Fibroblast of pulmonary artery (primary cell): ENCODE results near the gene SOX30.

Source experiments
- DNase-seq: peaks from one replicate; pipeline ENCODE4 v3.0.0-alpha.2; 2010; ENCODE audit warnings: low read depth
- H3K4me3 ChIP-seq: replicated peaks from 2 replicates; pipeline ENCODE4 v1.5.1; 2011; ENCODE audit warnings: low read depth, mild to moderate bottlenecking, control low read depth, low read length, moderate library complexity
- CTCF ChIP-seq: IDR thresholded peaks from 2 replicates; pipeline ENCODE4 v1.5.1; 2011; ENCODE audit warnings: mild to moderate bottlenecking, control low read depth, low read length, inconsistent platforms; ENCODE audit errors: missing control alignments

Gene SOX30

DNA sequence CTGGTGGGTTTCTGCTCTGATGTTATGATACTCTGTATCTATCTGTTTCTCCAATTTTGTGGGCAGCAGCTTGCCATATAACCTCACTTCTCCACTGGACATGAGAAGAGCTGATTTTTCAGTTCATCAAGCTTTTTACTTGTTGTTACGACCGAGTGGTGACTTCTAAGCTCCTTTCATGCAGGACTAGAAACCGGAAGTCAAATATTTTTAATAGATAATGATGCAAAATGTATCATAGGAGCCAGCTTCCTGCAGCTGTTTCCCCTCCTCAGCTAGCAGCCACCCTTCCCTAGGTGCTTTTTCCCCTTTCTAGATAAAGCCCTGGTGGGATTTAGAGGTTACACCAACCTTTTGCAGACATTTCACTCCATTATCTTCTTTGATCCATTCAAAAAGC is 59.6 kb downstream of the SOX30 start:
- TF ChIP-seq CTCF = no peak
- no peak for DNase-seq
- H3K4me3 ChIP-seq = no peak overlapping the region

- TF ChIP-seq CTCF = no peak
- DNase-seq = no peak
- no peak overlapping the region for H3K4me3 ChIP-seq
Measured at GRCh38 chr5:157590478-157590877, 61.8 kb downstream of the SOX30 start.

DNA sequence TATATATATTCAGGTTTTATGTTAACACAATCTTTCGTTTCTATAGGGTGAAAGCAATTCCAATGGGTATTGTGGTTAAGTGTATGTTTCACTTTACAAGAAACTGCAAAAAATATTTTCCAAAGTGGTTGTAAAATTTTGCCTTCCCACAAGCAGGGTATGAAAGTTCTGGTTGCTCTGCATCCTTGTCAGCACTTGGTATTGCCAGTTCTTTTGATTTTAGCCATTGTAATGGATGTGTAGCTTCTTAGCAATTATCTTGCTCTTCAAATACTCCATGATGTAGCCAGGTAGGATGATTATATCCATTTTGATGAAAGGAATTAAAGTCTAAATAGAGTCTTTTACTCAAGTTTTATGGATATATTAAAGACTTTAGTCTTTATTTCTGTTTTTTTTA is 67.6 kb downstream of the SOX30 start:
- no peak for DNase-seq
- no peak overlapping the region for H3K4me3 ChIP-seq
- TF ChIP-seq CTCF = no peak

DNA sequence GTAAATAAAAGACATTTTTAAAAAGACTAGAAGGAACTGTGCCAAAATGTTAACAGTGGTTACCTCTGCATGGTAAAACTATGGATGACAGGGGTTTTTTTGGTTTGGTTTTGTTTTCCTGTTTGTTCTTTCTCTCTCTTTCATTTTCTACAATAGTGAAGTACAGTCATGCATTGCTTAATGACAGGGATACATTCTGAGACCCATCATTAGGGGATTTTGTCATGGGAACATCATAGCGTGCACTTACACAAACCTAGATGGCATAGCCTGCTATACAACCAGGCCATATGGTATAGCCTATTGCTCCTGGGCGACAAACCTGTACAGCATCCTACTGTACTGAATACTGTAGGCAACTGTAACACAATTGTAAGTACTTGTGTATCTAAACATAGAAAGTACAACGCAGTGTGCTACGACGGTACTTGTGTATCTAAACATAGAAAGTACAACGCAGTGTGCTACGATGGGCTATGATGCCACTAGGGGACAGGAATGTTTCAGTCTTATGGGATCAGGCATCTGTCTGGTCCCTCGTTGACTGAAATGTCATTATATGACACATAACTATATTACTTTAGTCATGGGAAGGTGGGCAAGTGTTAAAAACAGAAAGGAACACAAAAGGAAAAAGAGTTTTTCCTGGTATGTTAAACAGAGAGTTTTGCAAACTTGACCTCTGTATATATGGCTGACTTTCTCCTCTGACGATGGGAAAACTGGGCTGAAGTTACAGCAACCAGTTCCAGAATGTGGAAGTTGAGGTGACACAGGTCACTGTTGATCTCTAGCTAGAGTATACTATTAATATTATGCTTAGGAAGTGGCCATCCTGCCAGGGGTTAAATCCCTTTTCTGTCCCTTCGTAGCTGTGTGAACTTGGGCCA is 69.3 kb downstream of the SOX30 start:
- no peak for TF ChIP-seq CTCF
- DNase-seq = no peak
- no peak overlapping the region for H3K4me3 ChIP-seq

DNA sequence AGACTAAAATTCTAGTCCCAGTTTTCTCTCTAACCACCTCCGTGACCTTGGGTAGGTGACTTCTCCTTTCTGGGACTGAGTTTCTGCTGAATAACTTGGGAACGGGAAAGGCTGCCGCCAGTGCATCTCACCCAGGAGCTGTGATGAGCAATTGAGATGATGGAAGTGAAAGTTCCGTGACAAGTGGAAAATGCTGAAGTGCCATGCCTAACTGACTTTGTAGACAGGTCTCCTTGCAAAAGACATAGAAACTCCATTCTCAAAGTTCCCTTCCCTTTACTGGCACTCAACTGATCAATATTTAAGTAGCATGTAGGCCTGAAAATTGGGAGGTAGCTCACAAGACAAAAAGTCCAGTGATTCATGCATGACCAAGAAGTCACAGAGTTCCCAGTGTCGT is 70.3 kb downstream of the SOX30 start:
- no peak overlapping the region for H3K4me3 ChIP-seq
- no peak for TF ChIP-seq CTCF
- DNase-seq = no peak

DNA sequence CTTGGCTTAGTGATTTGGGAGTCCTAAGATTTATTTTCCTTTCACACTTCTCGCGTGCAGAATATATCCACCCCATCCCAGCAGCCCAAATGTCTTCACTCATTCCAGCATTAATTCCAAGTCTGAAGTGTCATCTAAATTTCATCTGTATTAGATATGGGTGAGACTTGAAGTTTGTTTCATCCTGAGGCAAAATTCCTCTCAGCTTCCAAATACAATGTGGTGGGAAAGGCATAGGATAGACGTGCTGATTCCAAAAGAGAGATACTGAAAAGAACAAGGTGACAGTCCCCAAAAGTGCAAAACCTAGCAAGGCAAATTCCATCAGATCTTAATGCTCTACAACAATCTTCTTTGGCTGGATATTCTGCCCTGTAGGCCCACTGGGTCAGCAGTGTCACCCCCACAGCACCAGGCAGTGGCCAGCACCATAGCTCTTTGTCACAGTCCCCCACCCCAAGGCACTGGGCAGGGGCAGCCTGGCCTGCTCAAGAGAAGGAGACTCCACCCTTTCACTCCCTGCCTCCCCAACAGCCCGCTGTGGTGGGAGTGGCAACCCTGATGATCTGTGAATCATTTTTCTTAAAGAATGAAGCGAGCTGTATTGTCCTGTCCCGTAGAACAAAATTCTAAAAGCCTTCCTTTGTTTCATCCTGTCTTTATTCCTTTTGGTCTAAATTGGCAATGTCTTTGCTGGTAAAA is 74.0 kb downstream of the SOX30 start:
- TF ChIP-seq CTCF = no peak
- no peak overlapping the region for H3K4me3 ChIP-seq
- DNase-seq = no peak
